ENCODE results near the gene FCHO1. TPM values are rescaled to one million over a fixed set of nuclear protein-coding genes. Genes with fewer than 3 reads are reported as not detected.

FCHO1 gene
- total and polyA plus RNA-seq, 10 of the 15 experiments (the other 5 are each of a cell fraction or from before 2014, with no cell fraction given): 0.14 to 45.8 (median 15.8) TPM

- no peak for TF ChIP-seq EED (IDR thresholded peaks at IDR 0.05; ENCODE audit: low read depth)
- TF ChIP-seq TCF12 (IDR thresholded peaks at IDR 0.05; ENCODE audit: low read depth, low read length): no peak
- no peak for TF ChIP-seq NBN (IDR thresholded peaks at IDR 0.05)
- TF ChIP-seq IKZF1 (conservative IDR thresholded peaks at IDR 0.05): no peak
- no peak for TF ChIP-seq ZBED1 (IDR thresholded peaks at IDR 0.05; ENCODE audit: borderline replicate concordance)
- no peak for TF ChIP-seq ETV6 (conservative IDR thresholded peaks at IDR 0.05 in 1 of 2, IDR thresholded peaks at IDR 0.05 in 1 of 2; ENCODE audit: borderline replicate concordance in 1 of 2, low read depth in 1 of 2)
- TF ChIP-seq ZBTB40 (IDR thresholded peaks at IDR 0.05; ENCODE audit: borderline replicate concordance): no peak
- no peak for TF ChIP-seq EP300 (IDR thresholded peaks at IDR 0.05; ENCODE audit: borderline replicate concordance in 1 of 2, control insufficient read depth in 1 of 2, low read depth in 2 of 2, low read length in 2 of 2)
- no peak for TF ChIP-seq RELB (IDR thresholded peaks at IDR 0.05; ENCODE audit: low read depth)
- TF ChIP-seq BACH1 (IDR thresholded peaks at IDR 0.05; ENCODE audit: borderline replicate concordance): no peak
- TF ChIP-seq CREM (IDR thresholded peaks at IDR 0.05; ENCODE audit: low read depth): no peak
- TF ChIP-seq ZBTB11 (CRISPR knock-in tag; IDR thresholded peaks at IDR 0.05): no peak
Observed at GRCh38 chr19:17725422-17726078, 25.7 kb upstream of the FCHO1 start (continued).

All from GM12878 (cell line).